ENCODE measurements around the gene SRD5A1.
"Not testable (repeated sequence)": the region's sequence is repeated elsewhere in the genome, so short reads cannot be mapped to it uniquely, and the experiment has no call there.

The SRD5A1 gene

DNA sequence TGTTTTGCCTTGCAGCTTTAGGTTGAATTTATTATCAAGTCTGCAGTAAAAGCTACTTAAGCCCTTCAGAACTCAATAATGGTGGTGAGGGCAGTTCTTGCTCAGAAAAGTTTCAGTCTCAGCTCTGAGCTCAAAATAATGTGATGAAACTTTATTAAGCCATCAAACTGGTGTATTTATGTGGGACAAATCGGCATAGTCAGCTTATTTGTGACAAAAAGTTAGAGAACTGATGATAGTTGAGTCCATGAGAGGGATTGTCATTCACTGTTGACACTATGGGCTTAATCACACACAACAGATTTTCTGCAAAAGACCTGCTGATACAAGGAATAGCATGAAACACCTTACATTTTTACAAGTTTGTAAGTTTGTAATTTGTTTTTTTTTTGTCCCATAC is 9.4 kb downstream of the SRD5A1 start:
- DNase-seq (ENCODE audit: low read depth in 3 of 3, low spot score in 1 of 3) = no peak

DNA sequence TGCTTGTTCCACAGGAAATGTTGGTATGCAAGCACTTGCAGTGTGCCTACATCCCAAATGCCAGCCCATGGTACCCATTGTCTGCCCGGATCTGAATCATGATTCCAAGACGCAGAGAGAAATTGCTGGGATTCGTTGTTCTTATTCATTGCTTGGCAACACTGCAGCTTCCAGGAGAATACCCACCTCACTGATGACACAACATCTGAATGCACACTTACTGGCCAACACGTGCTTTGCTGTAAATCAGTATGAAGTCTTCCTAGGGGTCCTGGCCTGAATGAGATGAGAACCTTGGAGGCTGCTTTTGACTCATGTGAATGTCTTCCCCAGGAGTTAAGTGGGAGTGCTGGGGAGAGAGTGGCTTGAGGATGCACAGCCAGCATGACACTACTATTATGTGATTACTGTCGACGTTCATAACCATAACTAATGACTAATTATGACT is 11.6 kb downstream of the SRD5A1 start:
- no peak for DNase-seq (ENCODE audit: low read depth in 3 of 3, low spot score in 1 of 3)

DNA sequence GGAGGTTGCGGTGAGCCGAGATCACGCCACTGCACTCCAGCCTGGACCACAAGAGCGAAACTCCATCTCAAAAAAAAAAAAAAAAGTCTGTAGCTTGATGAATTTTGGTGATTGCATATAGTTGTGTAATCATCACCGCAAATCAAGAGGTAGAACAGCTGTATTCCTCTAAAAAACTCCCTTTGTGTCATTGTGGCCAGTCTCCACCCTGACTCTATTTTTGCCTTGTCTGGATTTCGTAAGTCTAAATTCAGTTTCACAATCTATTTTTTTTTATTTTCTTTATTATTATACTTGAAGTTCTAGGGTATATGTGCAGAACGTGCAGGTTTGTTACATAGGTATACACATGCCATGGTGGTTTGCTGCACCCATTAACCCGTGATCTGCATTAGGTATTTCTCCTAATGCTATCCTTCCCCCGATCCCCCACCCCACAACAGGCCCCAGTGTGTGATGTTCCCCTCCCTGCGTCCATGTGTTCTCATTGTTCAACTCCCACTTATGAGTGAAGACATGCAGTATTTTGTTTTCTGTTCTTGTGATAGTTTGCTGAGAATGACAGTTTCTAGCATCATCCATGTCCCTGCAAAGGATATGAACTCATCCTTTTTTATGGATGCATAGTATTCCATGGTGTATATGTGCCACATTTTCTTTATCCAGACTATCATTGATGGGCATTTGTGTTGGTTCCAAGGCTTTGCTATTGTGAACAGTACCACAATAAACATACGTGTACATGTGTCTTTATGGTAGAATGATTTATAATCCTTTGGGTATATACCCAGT is 12.5 kb downstream of the SRD5A1 start:
- not testable (repeated sequence) for DNase-seq (ENCODE audit: low read depth in 3 of 3, low spot score in 1 of 3)

DNA sequence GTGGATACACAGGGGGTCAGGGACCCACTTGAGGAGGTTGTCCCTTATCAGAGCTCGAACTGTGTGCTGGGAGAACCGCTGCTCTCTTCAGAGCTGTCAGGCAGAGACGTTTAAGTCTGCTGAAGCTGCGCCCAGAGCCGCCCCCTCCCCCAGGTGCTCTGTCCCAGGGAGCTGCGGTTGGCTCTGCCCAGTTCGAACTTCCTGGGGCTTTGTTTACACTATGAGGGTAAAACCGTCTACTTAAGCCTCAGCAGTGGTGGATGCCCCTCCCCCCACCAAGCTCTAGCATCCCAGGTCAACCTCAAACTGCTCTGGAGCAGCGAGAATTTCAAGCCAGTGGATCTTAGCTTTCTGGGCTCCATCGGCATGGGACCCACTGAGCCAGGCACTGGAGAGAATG is 15.9 kb downstream of the SRD5A1 start:
- no peak for DNase-seq (ENCODE audit: low read depth in 3 of 3, low spot score in 1 of 3)

DNA sequence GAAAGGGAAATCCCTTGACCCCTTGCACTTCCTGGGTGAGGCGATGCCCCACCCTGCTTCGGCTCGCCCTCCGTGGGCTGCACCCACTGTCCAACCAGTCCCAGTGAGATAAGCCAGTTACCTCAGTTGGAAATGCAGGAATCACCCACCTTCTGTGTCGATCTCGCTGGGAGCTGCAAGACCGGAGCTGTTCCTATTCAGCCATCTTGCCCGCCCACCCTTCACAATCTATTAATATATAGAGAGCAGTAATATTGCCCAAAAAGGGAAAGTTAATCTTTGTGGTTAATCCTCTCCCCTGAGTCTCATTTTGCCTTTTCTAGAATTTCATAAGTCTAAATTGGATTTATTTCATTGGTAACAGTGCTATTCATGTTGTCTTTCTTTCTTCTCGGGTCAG is 16.4 kb downstream of the SRD5A1 start:
- no peak for DNase-seq (ENCODE audit: low read depth in 3 of 3, low spot score in 1 of 3)

DNA sequence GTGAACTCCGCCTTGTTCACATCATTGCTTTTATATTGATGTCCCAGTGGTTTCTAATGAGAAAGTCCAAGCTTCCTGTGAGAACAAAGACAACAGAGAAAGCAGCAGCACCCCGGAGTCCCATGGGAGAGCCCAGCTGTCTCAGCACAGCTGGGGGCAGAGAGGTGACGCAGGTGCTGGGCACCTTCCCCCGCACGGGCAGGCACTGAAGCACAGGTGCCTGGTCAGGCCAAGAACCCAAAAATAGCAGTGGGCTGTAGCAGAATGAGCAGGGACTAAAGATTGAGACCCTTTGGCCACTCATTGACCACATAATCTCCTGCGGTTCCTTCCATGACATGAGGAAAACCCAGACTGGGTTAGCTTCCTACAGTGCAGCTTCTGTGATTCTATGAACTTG is 18.8 kb downstream of the SRD5A1 start:
- no peak for DNase-seq (ENCODE audit: low read depth in 3 of 3, low spot score in 1 of 3)

DNA sequence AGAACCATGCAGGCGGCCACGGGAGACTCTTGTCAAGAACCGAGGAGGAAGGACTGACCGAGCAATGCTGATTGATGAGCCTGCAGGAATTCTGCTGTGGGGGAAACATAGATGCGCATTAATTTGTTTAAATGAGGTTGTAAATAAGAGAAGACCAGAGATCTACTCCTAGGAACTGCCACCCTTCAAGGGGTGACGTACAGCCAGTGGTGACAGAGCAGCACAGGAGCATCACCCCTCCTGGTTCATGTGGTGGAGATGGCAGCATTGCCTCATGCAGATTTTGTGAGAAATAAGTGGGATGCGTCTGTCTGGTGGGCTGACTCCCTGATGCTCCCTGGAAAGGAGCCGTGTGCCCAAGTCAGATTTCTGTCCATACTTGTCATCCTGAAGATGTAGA is 22.2 kb downstream of the SRD5A1 start:
- DNase-seq (ENCODE audit: low read depth in 3 of 3, low spot score in 1 of 3) = no peak

DNA sequence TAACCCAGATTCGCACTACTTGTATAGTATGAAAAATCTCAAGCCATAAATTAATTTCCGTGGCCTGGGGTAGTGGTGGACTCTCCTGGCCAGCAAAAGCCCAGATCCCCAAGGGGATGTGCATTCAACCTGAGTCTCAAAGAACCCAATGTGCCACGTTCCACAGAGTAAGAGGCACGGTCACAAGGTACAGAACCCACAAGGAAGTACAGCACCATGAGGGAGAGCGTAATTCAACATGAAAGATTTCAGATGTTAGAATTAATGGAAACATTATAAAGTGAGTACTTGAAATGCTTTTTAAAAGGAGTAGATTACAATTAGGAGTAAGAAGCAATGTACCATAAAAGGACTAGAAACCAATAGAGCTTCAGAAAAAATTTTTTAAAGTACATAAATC is 23.4 kb downstream of the SRD5A1 start:
- DNase-seq (ENCODE audit: low read depth in 3 of 3, low spot score in 1 of 3) = no peak

DNA sequence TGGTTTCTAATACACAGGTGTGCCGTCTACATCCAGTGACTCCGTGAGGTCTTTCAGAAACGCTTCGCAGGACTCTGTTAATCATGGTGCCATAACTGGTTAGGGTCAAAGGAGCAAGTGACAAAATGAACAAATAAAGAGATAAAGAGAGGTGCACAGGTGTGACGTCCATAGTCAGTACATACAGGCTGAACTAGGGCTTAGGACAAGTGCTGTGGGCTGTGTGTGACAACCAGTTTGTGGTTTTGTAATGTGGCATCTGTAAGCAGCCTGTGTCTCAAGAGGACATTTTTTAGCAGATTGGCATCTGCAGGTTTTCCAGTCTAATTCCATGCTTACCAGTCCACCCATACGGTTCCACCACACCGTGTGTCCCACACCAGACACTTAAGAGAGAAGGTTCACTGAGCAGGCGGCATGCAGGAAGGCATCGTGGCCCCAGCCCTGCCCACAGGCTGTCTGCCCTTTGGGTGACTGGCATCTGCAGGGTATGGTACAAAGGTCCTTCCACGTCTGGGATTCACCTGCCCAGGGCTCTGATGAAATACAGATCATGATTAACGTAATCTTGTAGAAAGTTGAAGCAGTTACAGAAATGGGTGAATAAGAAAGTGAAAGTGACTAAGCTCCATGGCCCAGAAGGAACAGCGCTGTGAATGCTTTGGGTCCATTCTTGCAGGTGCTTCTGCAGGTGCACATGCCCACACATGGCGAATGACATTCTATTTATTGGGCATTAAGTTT is 26.9 kb downstream of the SRD5A1 start:
- no peak for DNase-seq (ENCODE audit: low read depth in 3 of 3, low spot score in 1 of 3)

DNA sequence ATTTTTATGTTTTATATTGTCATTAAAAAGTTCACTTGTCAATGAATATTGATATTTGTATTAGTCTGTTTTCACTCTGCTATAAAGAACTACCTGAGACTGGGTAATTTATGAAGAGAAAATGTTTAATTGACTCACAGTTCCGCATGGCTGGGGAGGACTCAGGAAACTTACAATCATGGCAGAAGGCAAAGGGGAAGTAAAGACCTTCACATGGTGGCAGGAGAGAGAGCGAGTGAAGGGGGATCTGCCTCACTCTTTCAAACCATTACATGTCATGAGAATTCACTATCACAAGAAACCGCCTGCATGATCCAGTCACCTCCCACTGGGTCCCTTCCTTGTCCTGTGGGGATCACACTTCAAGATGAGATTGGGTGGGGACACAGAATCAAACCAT is 27.4 kb downstream of the SRD5A1 start:
- no peak for DNase-seq (ENCODE audit: low read depth in 3 of 3, low spot score in 1 of 3)

DNA sequence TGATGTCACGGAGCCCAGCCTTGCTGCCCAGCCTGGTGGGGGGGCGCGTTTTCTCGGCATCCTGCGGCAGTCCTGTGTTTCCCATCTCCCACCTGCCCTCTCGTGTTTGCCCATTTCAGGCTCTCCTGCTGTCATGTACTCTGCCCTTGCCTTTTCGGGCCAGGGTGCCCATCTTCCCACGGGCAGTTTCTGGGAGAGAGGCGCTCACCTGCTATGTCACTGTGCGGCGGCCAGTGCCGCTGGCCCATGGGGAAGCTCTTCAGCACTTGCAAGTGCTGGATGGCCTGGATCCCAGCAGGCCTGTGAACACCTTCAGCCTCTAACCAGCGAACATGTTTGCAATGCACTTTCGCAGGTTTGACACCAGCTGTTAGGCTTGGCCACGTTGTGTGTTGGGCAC is 33.5 kb downstream of the SRD5A1 start:
- DNase-seq (ENCODE audit: low read depth in 3 of 3, low spot score in 1 of 3) = no peak

DNA sequence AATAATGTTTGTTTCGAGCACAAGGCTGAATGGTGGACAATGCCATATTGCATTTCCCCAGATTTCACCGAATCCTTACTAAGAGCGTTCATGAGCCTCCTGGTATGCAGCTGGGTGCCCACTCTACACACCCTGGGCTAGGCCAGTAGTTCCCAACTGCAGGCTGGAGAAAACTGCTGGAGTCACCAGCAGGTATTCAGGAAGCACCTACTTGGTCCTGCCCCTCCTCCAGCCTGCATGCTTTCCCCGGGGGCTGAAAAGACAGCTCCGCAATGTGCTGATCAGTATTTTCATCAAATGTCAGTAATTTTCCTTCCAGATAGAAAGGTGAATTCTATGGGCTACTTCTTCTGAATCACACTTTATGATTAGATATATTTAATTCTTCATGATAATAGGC is 34.4 kb downstream of the SRD5A1 start:
- DNase-seq (ENCODE audit: low read depth in 3 of 3, low spot score in 1 of 3) = no peak

DNA sequence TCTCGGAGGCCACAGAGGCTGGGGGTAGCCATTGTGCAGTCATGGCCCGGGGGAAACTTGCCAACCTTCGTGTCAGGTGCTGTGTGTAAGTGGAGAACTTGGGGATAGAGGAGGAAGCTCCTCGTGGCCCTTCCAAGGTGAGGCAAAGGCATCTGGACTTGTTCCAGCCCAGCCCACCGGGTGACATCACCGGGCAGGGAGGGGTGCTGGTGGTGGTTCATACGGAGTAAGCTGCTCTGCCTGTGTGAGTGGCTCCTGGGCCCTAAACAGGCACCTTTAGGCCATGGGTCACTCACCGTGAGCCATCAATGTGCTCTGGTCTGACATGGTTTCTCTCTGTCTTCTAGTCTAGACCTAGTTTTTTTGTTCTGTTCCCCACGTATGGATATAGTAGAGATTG is 35.5 kb downstream of the SRD5A1 start:
- not testable (repeated sequence) for DNase-seq (ENCODE audit: low read depth in 3 of 3, low spot score in 1 of 3)

DNA sequence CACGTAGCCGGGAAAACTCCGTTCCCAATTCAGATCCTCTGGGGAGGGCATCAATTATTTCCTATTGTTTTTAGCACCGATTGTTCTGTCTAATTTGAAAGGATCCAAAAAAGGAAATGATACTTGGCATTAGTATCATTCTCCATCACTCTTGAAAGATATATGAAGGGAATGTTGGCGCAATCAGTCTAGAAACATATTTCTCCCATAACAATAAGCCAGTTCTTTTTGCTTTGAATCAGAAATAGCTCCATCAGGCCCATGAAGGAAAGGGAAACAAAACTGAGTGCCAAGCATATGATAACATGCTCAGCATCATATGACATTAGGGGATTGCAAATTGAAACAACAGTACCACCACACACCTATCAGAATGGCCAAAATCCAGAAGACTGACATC is 39.8 kb downstream of the SRD5A1 start:
- no peak for DNase-seq (ENCODE audit: low read depth in 3 of 3, low spot score in 1 of 3)

DNA sequence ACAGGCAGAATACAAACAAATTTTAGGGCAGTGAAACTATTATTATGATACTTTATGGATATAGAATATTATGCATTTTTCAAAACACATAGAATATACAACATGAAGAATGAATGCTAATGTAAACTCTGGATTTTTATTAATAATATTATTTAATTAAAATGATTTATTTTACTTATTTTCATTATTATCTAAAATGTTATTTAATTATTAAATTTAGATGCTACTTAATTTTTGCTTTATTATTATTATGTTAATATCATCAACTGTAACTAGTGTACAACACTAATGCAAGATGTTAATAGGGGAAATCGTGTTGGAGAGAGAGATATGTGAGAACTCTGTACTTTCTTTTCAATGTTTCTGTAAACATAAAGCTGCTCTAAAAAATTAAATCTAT is 40.7 kb downstream of the SRD5A1 start:
- no peak for DNase-seq (ENCODE audit: low read depth in 3 of 3, low spot score in 1 of 3)

DNA sequence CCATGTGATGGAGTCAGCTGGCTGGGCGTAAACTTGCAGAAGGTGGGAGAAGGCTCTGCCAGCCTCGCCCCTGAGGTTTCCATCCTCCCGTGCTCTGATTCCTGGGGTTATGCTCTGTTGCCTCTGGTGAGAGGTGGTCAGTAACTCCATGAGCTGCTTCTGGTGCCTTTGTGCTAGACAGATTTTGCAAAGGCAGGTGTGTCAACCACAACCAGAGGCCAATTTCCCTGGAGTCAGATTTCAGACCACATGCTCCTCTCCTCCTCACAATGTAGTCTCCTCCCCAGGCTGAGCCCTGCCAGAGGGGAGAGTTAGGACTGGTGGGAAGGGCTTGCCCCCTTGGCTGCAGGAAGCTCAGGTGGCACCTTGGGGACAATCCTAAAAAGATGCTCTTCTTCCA is 41.2 kb downstream of the SRD5A1 start:
- DNase-seq (ENCODE audit: low read depth in 3 of 3, low spot score in 1 of 3) = no peak

DNA sequence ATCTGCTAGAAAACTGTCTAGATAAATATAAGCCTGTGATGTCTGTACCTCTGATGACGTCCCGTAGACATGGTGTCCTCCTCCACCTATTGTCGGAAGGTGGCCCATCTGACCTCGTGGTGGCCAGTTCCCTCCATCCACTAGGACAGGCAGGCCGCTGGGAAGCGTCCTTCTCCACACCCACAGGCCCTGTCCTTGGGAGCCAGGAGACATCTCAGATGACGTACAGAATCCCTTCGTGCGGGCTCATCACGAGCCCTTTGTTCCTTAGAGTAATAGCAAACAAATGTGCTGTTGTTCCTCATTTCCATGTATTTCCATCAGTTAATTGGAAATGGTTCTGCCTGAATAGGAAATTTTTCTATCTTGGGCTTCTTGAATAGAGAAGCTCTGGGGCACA is 41.6 kb downstream of the SRD5A1 start:
- DNase-seq (ENCODE audit: low read depth in 3 of 3, low spot score in 1 of 3) = no peak

DNA sequence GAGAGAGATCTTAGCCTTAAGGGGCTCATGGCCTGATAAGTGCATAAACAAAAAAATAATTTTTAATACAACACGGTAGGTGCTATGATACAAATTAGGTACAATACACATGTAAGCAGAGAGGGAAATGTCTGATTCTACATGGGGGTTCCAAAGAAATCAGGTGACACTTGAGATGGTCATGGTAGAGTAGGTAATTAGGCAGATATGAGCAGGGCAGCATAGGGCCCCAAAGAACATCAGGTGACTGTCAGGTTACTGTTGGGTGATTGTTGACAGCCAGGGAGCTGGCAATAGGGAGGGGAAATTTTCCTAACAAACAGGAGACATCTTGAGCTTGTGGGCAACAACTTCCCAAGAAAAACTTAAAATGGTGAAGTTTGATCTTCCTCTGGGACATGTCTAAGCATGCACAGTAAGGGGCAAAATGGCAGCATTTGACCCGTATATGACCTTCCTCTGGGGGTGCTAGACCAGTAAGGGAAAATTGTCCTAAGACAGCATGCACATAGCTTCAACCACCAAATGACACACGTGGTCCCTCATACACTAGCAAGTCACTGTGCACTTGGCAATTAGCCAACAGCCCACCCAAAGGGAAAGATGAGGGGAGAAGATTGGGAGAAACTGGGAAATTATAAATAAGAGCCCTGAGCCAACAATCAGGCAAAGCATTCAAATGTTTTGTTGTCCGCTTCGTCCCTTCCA is 42.7 kb downstream of the SRD5A1 start:
- no peak for DNase-seq (ENCODE audit: low read depth in 3 of 3, low spot score in 1 of 3)

DNA sequence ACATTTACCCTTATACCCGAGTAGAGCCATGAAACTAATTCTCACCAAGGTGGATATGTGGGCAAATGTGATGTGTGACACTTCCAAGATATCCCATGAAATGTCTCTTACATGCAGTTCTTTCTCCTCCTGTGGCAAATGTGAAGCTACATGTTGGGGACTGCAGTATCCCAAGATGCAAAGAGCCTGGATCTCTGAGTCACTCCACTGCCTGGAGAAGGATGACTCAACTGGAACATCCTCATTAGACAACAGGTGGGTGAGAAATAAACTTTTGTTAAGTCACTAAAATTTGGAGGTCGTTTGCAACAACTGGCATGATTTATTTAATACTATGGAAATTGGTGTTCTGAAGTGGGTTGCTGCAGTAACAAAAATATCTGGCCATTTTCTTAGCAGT is 43.5 kb downstream of the SRD5A1 start:
- no peak for DNase-seq (ENCODE audit: low read depth in 3 of 3, low spot score in 1 of 3)

DNA sequence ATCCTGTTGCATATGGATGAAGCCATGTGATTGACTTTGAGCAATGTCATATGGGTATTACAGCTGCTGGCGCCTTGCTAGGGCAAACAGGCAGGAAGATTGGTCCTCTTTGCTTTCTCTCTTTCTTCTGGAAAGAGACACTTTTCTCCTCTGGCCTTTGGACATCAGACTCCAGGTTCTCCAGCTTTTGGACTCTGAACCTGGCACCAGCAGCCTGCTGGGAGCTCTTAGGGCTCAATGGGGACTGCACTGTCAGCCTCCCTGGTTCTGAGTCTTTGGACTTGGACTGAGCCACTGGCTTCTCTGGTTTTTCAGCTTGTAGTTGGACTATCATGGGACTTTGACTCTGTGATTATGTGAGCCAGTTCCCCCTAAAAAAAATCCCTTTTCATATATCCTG is 45.1 kb downstream of the SRD5A1 start:
- DNase-seq (ENCODE audit: low read depth in 3 of 3, low spot score in 1 of 3) = no peak

DNA sequence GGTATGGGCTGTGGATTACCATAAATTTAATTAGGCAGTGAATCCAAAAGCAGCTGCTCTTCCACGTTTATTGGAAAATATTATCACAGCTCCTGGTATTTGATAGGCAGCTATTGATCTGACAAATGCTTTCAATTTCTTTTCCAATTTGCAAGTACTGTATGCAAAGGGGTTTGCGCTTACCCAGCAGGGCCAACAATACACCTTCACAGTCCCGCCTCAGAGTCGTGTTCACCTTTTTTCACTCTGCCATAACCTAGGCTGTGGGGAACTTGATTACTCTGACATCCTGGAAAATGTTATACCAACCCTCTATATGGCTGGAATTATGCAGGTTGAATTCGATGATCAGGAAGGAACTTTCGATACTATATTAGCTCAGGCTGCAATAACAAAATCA is 47.7 kb downstream of the SRD5A1 start:
- no peak for DNase-seq (ENCODE audit: low read depth in 3 of 3, low spot score in 1 of 3)

DNA sequence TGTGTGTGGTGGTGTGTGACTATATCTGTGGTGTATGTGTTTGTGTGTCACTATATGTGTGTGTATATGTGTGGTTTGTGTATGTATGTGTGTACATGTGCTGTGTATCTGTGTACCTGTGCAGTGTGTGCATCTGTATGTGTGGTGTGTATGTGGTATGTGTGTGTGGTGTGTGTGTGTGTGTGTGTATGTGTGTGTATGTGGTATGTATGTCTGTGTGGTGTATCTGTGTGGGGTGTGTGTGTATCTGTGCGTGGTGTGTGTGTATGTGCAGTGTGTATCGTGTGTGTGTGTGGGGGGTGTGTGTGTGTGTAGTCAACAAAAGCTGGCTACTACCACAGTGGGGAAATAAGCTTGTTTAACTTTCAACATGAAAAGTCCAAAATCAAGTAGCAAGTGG is 48.4 kb downstream of the SRD5A1 start:
- DNase-seq (ENCODE audit: low read depth in 3 of 3, low spot score in 1 of 3) = no peak

Data from stimulated activated CD4-positive, alpha-beta T cell treated with anti-CD3 and anti-CD28 coated beads, TNF-alpha, amount 100 ng/mL, for 1 hour (primary cell).